Jurkat, Clone E6-1 (cell line): ENCODE data around the gene LTA. TPM values are rescaled to one million over a fixed set of nuclear protein-coding genes. Genes with fewer than 3 reads are reported as not detected.
A peak's percentile ranks its signal among the peaks of the same experiment; 100 is the strongest.

Experiments
- DNase-seq: peaks from one replicate; pipeline ENCODE4 v3.0.0-alpha.2; 2011; ENCODE audit warnings: low read depth, low spot score
- H3K4me3 ChIP-seq: 2 replicates; pipeline ENCODE4 v1.5.1; 2011; ENCODE audit warnings: mild to moderate bottlenecking, low read length, control low read depth, moderate library complexity
- polyA plus RNA-seq: library from polyadenylated mRNA; unstranded; fragments of >200 nt; gene quantifications from one replicate; pipeline ENCODE4 v1.2.1, GENCODE V29; 2012; ENCODE audit warnings: missing spikeins; ENCODE audit not compliant: insufficient read length, insufficient read depth

LTA gene
- polyA plus RNA-seq: 6.4 TPM

- H3K4me3 ChIP-seq: peak within 1 kb of the TSS; percentile 53
- DNase-seq: no peak
Observed at GRCh38 chr6:31572041-31572911, at the start of gene LTA. LTA (plus strand) TSS chr6:31572289; CDS start chr6:31572743, 454 bp downstream.

- no peak overlapping the region for H3K4me3 ChIP-seq
- no peak for DNase-seq
Observed at GRCh38 chr6:31525553-31525931, 46.5 kb upstream of the LTA start.

GRCh38 chr6:31525932-31526591 is 46.0 kb upstream of the LTA start:
- no peak for DNase-seq
- no peak overlapping the region for H3K4me3 ChIP-seq

GRCh38 chr6:31528307-31528777 is 43.7 kb upstream of the LTA start:
- no peak for DNase-seq
- no peak overlapping the region for H3K4me3 ChIP-seq

GRCh38 chr6:31528821-31529328 is 43.2 kb upstream of the LTA start, which contains the start of gene MCCD1:
MCCD1 (plus strand) TSS chr6:31528962; CDS start chr6:31529015, 53 bp downstream.
- no peak within 1 kb of the TSS for H3K4me3 ChIP-seq
- DNase-seq: no peak

- DNase-seq: no peak
- no peak overlapping the region for H3K4me3 ChIP-seq
Observed at GRCh38 chr6:31529329-31530150, 42.5 kb upstream of the LTA start.

- no peak overlapping the region for H3K4me3 ChIP-seq
- DNase-seq: no peak
Observed at GRCh38 chr6:31530659-31531058, 41.4 kb upstream of the LTA start.

- no peak overlapping the region for H3K4me3 ChIP-seq
- no peak for DNase-seq
Observed at GRCh38 chr6:31531162-31531561, 40.9 kb upstream of the LTA start.

- no peak for DNase-seq
- H3K4me3 ChIP-seq: no peak overlapping the region
Observed at GRCh38 chr6:31531771-31532643, 40.1 kb upstream of the LTA start.

- DNase-seq: no peak
- H3K4me3 ChIP-seq: no peak overlapping the region
Observed at GRCh38 chr6:31532644-31533454, 39.2 kb upstream of the LTA start.

- H3K4me3 ChIP-seq: no peak overlapping the region
- DNase-seq: no peak
Observed at GRCh38 chr6:31533455-31533841, 38.6 kb upstream of the LTA start.

- no peak overlapping the region for H3K4me3 ChIP-seq
- no peak for DNase-seq
Observed at GRCh38 chr6:31534011-31534410, 38.1 kb upstream of the LTA start.

- H3K4me3 ChIP-seq: no peak overlapping the region
- DNase-seq: no peak
Observed at GRCh38 chr6:31534521-31535040, 37.5 kb upstream of the LTA start.

- DNase-seq: no peak
Observed at GRCh38 chr6:31535538-31536324, 36.4 kb upstream of the LTA start.

GRCh38 chr6:31538805-31539400 is 33.2 kb upstream of the LTA start:
- no peak for DNase-seq
- no peak overlapping the region for H3K4me3 ChIP-seq

More at GRCh38 chr6:31535538-31536324, 36.4 kb upstream of the LTA start:
- H3K4me3 ChIP-seq: no peak overlapping the region

- H3K4me3 ChIP-seq: peak overlapping the region; percentile 99
Observed at GRCh38 chr6:31540640-31541039, 31.4 kb upstream of the LTA start.

More at GRCh38 chr6:31540640-31541039, 31.4 kb upstream of the LTA start:
- no peak for DNase-seq
